ENCODE results near the gene RPTOR.

The RPTOR gene

GRCh38 chr17:80904036-80904753 lies 359.6 kb downstream of the RPTOR start:
- DNase-seq, result no peak

GRCh38 chr17:80905586-80906230 lies 361.1 kb downstream of the RPTOR start:
- DNase-seq, result no peak

GRCh38 chr17:80906364-80907259 lies 362.0 kb downstream of the RPTOR start:
- DNase-seq, result no peak

DNA sequence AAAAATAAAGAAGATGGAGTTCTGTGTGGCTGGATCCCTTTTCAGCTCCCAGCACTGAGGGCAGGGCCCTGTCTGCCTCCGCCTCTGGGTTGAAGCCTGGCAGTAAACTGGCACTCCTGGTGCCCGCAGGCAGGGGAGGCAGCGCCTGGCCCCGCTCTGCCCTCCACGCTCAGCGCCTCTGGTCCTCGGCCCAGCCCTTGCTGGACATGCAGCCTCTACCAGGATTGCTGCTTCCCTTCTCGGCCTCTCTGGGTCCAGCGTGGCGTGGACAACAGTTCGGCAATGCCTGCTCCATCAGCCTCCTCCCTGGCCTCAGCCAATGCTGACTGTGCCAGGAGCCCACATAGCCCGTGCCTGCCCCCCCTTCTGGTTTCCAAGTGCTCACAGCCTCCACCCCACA lies 362.6 kb downstream of the RPTOR start:
- no peak for DNase-seq

DNA sequence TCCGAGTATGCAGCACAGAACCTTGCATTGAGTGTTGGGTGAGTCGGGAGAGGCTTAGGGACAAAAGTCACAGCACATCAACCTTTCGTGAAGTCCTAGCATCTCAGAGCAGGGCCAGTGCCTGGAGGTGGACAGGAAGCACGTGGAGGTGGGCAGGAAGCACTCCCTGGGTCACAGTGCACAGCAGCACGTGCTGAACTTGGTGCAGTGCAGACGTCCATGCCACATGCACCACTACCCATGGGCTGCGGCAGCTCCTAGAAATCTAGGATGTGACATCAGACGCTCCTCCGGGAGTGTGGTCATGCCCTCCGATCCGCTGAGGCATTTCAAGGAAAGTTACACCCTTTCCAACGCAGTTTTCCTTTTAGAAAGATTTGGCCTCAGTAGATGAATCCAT lies 363.6 kb downstream of the RPTOR start:
- no peak for DNase-seq

- DNase-seq, result peak; percentile 21
Measured at GRCh38 chr17:80908776-80909175, 364.1 kb downstream of the RPTOR start.

GRCh38 chr17:80909635-80910034 lies 365.0 kb downstream of the RPTOR start:
- DNase-seq, result no peak

GRCh38 chr17:80910043-80910442 lies 365.4 kb downstream of the RPTOR start:
- DNase-seq, result no peak

DNA sequence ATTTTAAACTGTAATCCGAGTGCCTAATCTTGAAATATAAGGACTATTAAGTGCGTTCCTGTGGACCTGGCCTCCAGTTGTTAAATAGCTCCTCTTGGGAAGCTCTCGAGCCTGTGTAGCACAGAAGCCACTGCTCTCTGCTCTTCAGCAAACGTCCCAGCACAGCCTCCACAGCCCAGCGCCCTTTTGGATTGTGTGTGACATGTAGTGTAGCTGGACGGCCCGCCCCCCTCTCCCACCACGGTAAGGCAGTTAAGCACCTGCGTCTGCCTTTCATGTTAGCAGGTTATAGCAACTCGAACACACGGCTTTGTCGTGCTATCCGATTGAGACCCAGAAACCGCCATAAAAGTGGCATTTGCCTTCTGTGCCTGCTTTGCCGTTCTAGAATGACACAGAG lies 367.8 kb downstream of the RPTOR start:
- no peak for DNase-seq

DNA sequence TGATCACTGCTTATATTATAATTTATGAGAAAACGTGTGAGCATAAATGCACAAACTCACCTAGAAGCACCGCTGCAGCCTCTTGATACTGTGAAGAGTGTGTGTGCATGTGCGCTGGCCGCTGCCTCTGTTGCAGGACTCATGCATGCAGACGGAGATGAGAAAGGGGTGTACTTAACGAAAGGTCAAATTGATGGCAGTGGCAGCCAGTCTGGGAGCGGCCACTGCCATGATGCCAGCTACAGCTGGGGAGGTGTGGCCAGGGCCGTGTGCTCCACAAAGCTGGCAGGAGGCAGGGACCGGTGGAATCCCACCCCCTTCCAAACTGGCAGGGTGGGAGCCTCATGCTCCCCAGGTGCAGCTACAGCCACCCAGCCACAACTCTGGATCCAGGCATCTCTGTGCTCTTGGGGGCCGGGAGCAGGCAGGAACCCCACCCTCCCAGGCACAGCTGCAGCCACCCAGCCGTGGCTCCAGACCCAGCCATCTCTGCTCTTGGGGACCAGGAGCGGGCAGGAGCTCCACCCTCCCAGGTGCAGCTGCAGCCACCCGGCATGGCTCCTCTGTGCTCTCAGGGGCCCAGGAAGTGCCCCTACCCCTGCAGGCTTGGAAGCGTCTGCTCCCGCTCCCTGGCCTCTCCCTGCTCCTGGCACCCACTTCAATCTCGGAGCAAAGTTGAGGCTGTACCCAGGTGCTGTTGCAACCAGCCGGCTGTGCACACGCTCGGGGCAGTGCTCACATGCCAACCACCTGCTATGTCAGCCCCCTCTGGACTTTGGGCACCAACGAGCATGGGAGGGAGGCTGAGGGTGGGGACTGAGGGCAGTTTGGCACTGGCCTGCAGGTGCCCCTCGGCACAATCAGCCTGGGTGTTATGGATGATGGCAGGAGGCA lies 369.5 kb downstream of the RPTOR start:
- no peak for DNase-seq

DNA sequence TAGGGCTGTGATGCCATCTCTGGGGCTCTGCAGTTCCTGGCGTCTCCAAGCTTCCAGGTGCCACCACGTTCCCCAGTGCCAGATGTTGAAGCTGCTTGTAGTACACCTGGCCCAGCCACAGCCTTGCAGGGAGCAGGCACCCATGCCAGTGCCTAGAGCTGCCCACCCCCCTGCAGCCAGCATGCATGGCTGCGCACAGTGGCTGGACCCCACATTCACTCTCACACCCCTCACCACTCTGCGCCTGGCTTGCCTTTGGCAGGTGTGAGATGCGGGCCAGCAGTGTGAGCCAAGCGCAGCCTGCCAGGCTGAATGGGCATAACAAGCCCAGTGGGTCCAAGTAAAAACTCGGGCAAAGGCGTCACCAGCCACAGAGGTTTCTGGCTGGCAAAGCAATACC lies 371.6 kb downstream of the RPTOR start:
- DNase-seq, result no peak

- DNase-seq, result no peak
Measured at GRCh38 chr17:80917716-80918560, 373.3 kb downstream of the RPTOR start.

GRCh38 chr17:80918731-80919130 lies 374.1 kb downstream of the RPTOR start:
- no peak for DNase-seq

GRCh38 chr17:80919331-80920311 lies 375.0 kb downstream of the RPTOR start:
- no peak for DNase-seq

DNA sequence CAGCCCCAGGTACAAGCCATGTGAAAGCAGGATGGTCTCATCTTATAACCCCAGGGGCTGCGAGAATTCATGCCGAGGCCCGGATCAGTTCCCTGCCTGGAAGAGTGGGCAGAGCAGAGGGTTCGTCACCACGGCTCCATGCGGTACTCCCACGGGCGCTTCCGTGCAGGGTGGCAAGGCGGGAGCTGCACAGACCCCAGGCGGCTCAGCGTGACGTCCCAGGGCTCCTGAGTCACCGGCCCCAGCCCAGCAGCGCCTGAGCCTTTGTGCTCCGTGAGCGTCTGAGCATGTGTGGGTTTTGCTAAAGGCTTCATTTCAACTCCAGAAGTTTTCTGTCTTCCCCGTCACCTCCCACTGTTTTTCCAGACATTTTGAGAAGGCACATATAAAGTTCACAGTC lies 375.8 kb downstream of the RPTOR start:
- no peak for DNase-seq

DNA sequence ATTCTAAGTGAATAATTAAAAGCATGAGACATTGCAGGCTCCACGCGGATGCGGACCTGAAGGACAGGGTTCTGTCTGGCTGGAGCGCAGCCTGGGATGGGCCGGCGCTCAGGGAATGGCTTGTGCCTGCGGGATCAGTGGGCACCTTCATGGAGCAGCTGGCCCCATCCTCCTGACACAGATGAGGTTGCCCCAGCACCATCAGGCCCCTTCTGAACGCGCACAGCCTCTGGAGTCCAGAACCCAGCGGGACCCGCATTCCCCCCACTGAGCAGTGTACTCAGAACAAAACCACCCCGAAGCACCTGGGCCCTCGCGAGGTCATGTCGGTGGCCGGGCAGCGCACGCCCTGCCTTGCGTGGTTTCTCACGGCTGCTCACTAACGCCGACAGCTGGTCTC lies 376.5 kb downstream of the RPTOR start:
- DNase-seq, result no peak

- no peak for DNase-seq
Measured at GRCh38 chr17:80921741-80922579, 377.3 kb downstream of the RPTOR start.

GRCh38 chr17:80922580-80923160 lies 378.0 kb downstream of the RPTOR start:
- DNase-seq, result no peak
